HepG2 (cell line): ENCODE results near the gene DPP7. TPM values are rescaled to one million over a fixed set of nuclear protein-coding genes. Genes with fewer than 3 reads are reported as not detected.

Experiments
- BRCA1 ChIP-seq: sonication (generic); formaldehyde crosslinking; IDR thresholded peaks from 2 replicates; pipeline ENCODE4 v1.4.0; 2020; ENCODE audit warnings: missing genetic modification reagents
- MIER2 ChIP-seq: IDR thresholded peaks from 2 replicates; pipeline ENCODE4 v1.6.1; 2016; ENCODE audit warnings: missing biosample characterization, missing genetic modification reagents
- PRDM15 ChIP-seq: sonication (generic); formaldehyde crosslinking; IDR thresholded peaks from 2 replicates; pipeline ENCODE4 v1.4.0; 2020; ENCODE audit warnings: missing genetic modification reagents
- ZNF451 ChIP-seq: sonication (generic); formaldehyde crosslinking; IDR thresholded peaks from 2 replicates; pipeline ENCODE4 v1.5.0; 2020; ENCODE audit warnings: mild to moderate bottlenecking, missing genetic modification reagents
- ZNF746 ChIP-seq: sonication (generic); formaldehyde crosslinking; IDR thresholded peaks from 2 replicates; pipeline ENCODE4 v1.8.0; 2022; ENCODE audit warnings: mild to moderate bottlenecking, missing genetic modification reagents
- ZNF790 ChIP-seq: sonication (generic); formaldehyde crosslinking; IDR thresholded peaks from 2 replicates; pipeline ENCODE4 v1.8.0; 2022; ENCODE audit warnings: missing genetic modification reagents, mild to moderate bottlenecking, borderline replicate concordance
- ZNF83 ChIP-seq: sonication (generic); formaldehyde crosslinking; IDR thresholded peaks from 2 replicates; pipeline ENCODE4 v1.4.0; 2020; ENCODE audit warnings: missing genetic modification reagents, mild to moderate bottlenecking, borderline replicate concordance
- polyA plus RNA-seq, 8 experiments: library from polyadenylated mRNA; depleted of rRNA in 3 of 8; stranded (reverse) in 7 of 8; unstranded in 1 of 8; fragments of >200 nt; fragmentation: Illumina TruSeq in 4 of 8; extraction: Trizol in 4 of 8; gene quantifications; 2 replicates each; pipeline versions ENCODE4 v1.2.1 to v1.2.3, GENCODE V29; 2011 to 2016; ENCODE audit warnings: low read depth in 4 of 8, missing spikeins in 1 of 8, mixed read lengths in 1 of 8; ENCODE audit not compliant: insufficient read depth in 1 of 8
- total RNA-seq, 5 experiments: library from RNA; depleted of rRNA; stranded (reverse); fragments of >200 nt; fragmentation: Illumina TruSeq; extraction: Trizol; gene quantifications; 2 replicates each; pipeline ENCODE4 v1.2.3, GENCODE V29; 2016; ENCODE audit warnings: low read depth in 1 of 5
- TF ChIP-seq, protein P1 (sequence below): sonication (generic); formaldehyde crosslinking; IDR thresholded peaks from 2 replicates; pipeline ENCODE4 v1.5.0; 2020; ENCODE audit warnings: mild to moderate bottlenecking, missing genetic modification reagents
- TF ChIP-seq, protein P2 (sequence below): sonication (generic); formaldehyde crosslinking; IDR thresholded peaks from 2 replicates; pipeline ENCODE4 v1.4.0; 2020; ENCODE audit warnings: missing genetic modification reagents
- TF ChIP-seq, protein P3 (sequence below): sonication (generic); formaldehyde crosslinking; IDR thresholded peaks from 2 replicates; pipeline ENCODE4 v1.4.0; 2020; ENCODE audit warnings: missing genetic modification reagents
- TF ChIP-seq, protein P4 (sequence below): sonication (generic); formaldehyde crosslinking; IDR thresholded peaks from 2 replicates; pipeline ENCODE4 v1.5.0; 2020; ENCODE audit warnings: missing genetic modification reagents
- TF ChIP-seq, protein P5 (sequence below), 2 experiments: IDR thresholded peaks; 2 replicates each; pipeline ENCODE4 v1.6.1; 2011 to 2012; ENCODE audit warnings: low read length in 2 of 2, borderline replicate concordance in 1 of 2, low read depth in 1 of 2, mild to moderate bottlenecking in 1 of 2, moderate library complexity in 1 of 2

The DPP7 gene
- total and polyA plus RNA-seq, 2 of the 13 experiments (the other 11 are each of a cell fraction or from before 2014, with no cell fraction given) = 1.2 to 4.5 TPM

GRCh38 chr9:137138722-137139467, 24.4 kb upstream of the DPP7 start, which contains the start of gene GRIN1 (continued):
- TF ChIP-seq, protein P1, sequence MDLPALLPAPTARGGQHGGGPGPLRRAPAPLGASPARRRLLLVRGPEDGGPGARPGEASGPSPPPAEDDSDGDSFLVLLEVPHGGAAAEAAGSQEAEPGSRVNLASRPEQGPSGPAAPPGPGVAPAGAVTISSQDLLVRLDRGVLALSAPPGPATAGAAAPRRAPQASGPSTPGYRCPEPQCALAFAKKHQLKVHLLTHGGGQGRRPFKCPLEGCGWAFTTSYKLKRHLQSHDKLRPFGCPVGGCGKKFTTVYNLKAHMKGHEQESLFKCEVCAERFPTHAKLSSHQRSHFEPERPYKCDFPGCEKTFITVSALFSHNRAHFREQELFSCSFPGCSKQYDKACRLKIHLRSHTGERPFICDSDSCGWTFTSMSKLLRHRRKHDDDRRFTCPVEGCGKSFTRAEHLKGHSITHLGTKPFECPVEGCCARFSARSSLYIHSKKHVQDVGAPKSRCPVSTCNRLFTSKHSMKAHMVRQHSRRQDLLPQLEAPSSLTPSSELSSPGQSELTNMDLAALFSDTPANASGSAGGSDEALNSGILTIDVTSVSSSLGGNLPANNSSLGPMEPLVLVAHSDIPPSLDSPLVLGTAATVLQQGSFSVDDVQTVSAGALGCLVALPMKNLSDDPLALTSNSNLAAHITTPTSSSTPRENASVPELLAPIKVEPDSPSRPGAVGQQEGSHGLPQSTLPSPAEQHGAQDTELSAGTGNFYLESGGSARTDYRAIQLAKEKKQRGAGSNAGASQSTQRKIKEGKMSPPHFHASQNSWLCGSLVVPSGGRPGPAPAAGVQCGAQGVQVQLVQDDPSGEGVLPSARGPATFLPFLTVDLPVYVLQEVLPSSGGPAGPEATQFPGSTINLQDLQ (CRISPR knock-in tag) = no peak
- TF ChIP-seq ZNF451 (CRISPR knock-in tag) (0 out of 2 replicates have a peak, but pooled peaks have one; percentile 55), ZNF790 (peak; percentile 79; the same call in 1 of the 2 replicates), MIER2 (CRISPR knock-in tag) (peak; percentile 87), BRCA1 (CRISPR knock-in tag) (0 out of 2 replicates have a peak, but pooled peaks have one; percentile 44), ZNF746 (CRISPR knock-in tag) (no peak), PRDM15 (CRISPR knock-in tag) (0 out of 2 replicates have a peak, but pooled peaks have one; percentile 25), ZNF83 (CRISPR knock-in tag) (no peak)
- TF ChIP-seq, protein P2, sequence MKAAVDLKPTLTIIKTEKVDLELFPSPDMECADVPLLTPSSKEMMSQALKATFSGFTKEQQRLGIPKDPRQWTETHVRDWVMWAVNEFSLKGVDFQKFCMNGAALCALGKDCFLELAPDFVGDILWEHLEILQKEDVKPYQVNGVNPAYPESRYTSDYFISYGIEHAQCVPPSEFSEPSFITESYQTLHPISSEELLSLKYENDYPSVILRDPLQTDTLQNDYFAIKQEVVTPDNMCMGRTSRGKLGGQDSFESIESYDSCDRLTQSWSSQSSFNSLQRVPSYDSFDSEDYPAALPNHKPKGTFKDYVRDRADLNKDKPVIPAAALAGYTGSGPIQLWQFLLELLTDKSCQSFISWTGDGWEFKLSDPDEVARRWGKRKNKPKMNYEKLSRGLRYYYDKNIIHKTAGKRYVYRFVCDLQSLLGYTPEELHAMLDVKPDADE = no peak; the same call in 1 of the 2 replicates
- TF ChIP-seq, protein P3, sequence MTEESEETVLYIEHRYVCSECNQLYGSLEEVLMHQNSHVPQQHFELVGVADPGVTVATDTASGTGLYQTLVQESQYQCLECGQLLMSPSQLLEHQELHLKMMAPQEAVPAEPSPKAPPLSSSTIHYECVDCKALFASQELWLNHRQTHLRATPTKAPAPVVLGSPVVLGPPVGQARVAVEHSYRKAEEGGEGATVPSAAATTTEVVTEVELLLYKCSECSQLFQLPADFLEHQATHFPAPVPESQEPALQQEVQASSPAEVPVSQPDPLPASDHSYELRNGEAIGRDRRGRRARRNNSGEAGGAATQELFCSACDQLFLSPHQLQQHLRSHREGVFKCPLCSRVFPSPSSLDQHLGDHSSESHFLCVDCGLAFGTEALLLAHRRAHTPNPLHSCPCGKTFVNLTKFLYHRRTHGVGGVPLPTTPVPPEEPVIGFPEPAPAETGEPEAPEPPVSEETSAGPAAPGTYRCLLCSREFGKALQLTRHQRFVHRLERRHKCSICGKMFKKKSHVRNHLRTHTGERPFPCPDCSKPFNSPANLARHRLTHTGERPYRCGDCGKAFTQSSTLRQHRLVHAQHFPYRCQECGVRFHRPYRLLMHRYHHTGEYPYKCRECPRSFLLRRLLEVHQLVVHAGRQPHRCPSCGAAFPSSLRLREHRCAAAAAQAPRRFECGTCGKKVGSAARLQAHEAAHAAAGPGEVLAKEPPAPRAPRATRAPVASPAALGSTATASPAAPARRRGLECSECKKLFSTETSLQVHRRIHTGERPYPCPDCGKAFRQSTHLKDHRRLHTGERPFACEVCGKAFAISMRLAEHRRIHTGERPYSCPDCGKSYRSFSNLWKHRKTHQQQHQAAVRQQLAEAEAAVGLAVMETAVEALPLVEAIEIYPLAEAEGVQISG (CRISPR knock-in tag) = peak; percentile 50; the same call in 1 of the 2 replicates
- TF ChIP-seq, protein P4, sequence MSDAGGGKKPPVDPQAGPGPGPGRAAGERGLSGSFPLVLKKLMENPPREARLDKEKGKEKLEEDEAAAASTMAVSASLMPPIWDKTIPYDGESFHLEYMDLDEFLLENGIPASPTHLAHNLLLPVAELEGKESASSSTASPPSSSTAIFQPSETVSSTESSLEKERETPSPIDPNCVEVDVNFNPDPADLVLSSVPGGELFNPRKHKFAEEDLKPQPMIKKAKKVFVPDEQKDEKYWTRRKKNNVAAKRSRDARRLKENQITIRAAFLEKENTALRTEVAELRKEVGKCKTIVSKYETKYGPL = 0 out of 2 replicates have a peak, but pooled peaks have one; percentile 23
- TF ChIP-seq, protein P5, sequence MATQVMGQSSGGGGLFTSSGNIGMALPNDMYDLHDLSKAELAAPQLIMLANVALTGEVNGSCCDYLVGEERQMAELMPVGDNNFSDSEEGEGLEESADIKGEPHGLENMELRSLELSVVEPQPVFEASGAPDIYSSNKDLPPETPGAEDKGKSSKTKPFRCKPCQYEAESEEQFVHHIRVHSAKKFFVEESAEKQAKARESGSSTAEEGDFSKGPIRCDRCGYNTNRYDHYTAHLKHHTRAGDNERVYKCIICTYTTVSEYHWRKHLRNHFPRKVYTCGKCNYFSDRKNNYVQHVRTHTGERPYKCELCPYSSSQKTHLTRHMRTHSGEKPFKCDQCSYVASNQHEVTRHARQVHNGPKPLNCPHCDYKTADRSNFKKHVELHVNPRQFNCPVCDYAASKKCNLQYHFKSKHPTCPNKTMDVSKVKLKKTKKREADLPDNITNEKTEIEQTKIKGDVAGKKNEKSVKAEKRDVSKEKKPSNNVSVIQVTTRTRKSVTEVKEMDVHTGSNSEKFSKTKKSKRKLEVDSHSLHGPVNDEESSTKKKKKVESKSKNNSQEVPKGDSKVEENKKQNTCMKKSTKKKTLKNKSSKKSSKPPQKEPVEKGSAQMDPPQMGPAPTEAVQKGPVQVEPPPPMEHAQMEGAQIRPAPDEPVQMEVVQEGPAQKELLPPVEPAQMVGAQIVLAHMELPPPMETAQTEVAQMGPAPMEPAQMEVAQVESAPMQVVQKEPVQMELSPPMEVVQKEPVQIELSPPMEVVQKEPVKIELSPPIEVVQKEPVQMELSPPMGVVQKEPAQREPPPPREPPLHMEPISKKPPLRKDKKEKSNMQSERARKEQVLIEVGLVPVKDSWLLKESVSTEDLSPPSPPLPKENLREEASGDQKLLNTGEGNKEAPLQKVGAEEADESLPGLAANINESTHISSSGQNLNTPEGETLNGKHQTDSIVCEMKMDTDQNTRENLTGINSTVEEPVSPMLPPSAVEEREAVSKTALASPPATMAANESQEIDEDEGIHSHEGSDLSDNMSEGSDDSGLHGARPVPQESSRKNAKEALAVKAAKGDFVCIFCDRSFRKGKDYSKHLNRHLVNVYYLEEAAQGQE (IDR thresholded peaks at IDR 0.05; ENCODE audit: borderline replicate concordance in 1 of 2, low read depth in 1 of 2, low read length in 2 of 2) = peak; percentile 84 to 94
